GM19467 (cell line): ENCODE measurements around the gene NANOG.
"Not testable (repeated sequence)": the region's sequence is repeated elsewhere in the genome, so short reads cannot be mapped to it uniquely, and the experiment has no call there.

Experiments
- ATAC-seq: cut with Tn5 transposase; IDR thresholded peaks from one replicate; pipeline ENCODE4 v1.9.1; 2021; ENCODE audit warnings: mild to moderate bottlenecking, moderate library complexity; ENCODE audit not compliant: unreplicated experiment

The NANOG gene

GRCh38 chr12:7788884-7789528, at the start of gene NANOG:
Gene NANOG (plus strand): TSS chr12:7789402. CDS start chr12:7789615, 213 bp downstream.
- ATAC-seq: not testable (repeated sequence)

DNA sequence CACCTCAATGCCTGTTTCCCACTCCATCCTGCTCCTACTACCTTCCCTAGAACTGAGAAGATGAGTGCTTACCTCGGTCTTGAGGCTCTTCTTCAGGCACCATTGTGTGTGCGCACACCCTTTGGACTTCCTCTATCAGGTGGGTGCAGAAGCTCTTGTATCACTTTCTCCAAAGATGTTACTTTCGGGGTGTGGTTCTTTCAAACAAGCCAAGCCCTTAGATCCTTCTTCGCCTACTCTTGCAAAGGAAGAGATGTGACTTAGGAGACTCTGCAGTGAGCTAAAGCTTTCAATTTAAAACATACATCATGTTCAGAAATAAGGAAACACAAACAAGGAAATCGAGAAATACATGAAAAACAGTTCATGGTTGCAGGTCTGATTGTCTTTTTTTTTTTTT, 42.0 kb upstream of the NANOG start, which contains the start of gene CLEC4C:
CLEC4C (minus strand) TSS at position 130 of the 400 bp plus-strand sequence; CDS start at position 103, 27 bp downstream.
- no peak for ATAC-seq

DNA sequence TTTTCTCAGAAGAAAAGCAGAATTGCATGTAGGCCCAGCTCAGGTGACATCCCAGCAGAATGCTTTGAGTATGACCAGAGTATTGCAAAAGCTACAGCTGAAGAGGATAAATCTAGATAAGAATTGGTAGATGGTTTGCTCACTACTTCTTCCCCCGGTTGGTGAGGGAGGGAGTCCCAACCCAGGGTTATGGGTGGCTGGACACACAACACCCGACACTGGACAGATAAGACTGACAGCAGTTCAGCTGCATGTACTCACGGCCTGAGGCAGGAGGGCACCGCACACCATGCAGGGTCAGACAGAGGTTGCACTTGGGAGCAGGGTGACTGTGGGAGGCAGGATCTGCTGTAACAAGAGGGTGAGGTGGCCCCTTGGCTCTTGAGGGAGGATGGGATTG, 40.4 kb upstream of the NANOG start:
- ATAC-seq: no peak

- ATAC-seq: no peak
These were observed 39.8 kb upstream of the NANOG start for GRCh38 chr12:7749442-7749841.

GRCh38 chr12:7750350-7750749, 38.9 kb upstream of the NANOG start:
- no peak for ATAC-seq

GRCh38 chr12:7751394-7751793, 37.8 kb upstream of the NANOG start:
- ATAC-seq: no peak

GRCh38 chr12:7751941-7752922, 37.0 kb upstream of the NANOG start:
- ATAC-seq: not testable (repeated sequence)

GRCh38 chr12:7755668-7756067, 33.5 kb upstream of the NANOG start:
- ATAC-seq: not testable (repeated sequence)

GRCh38 chr12:7756993-7757392, 32.2 kb upstream of the NANOG start:
- ATAC-seq: no peak

GRCh38 chr12:7758766-7759140, 30.4 kb upstream of the NANOG start:
- no peak for ATAC-seq

GRCh38 chr12:7769999-7770398, 19.2 kb upstream of the NANOG start:
- ATAC-seq: no peak

DNA sequence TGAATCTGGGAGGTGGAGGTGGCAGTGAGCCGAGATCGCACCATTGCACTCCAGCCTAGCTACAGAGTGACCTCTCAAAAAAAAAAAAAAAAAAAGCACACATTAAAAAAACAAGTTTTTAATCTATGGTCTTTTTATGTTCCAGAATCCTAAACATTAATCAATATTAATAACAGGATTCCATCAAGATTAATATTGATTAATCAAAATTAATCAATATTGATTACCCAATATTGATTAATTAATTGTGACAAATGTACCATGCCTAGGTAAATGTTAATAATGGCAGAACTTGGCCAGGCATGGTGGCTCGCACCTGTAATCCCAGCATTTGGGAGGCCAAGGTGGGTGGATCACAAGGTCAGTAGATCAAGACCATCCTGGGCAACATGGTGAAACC, 7.9 kb upstream of the NANOG start:
- ATAC-seq: no peak

- ATAC-seq: no peak
These were observed 7.1 kb upstream of the NANOG start for GRCh38 chr12:7782055-7782454.

- ATAC-seq: not testable (repeated sequence)
These were observed 5.8 kb upstream of the NANOG start for GRCh38 chr12:7783433-7783832.

GRCh38 chr12:7784701-7785100, 4.5 kb upstream of the NANOG start:
- no peak for ATAC-seq

- ATAC-seq: no peak
These were observed 1.5 kb upstream of the NANOG start for GRCh38 chr12:7787574-7788293.

DNA sequence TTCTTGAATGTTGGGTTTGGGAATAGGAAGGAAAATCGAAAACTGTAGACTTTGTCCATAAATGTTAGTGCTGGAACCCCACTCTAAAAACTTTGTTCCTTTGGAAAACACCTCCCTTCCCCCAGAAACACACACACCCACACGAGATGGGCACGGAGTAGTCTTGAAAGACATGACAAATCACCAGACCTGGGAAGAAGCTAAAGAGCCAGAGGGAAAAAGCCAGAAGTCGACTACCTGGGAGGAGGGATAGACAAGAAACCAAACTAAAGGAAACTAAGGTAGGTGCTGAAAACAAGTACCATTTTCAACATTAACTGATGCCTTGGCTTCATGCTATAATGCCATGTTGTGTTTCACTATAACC, 925 bp upstream of the NANOG start:
- ATAC-seq: no peak

- ATAC-seq: no peak
These were observed 4.0 kb downstream of the NANOG start for GRCh38 chr12:7793211-7793610.

DNA sequence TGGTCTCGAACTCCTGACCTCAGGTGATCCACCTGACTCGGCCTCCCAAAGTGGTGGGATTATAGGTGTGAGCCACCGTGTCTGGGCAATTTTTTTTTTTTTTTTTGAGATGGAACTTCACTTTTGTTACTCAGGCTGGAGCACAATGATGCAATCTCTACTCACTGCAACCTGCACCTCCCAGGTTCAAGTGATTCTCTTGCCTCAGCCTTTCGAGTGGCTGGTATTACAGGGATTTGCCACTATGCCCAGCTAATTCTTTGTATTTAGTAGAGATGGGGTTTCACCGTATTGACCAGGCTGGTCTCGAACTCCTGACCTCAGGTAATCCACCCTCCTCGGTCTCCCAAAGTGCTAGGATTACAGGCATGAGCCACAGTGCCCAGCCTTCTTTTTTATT, 8.1 kb downstream of the NANOG start:
- ATAC-seq: not testable (repeated sequence)

GRCh38 chr12:7797698-7798398, 8.6 kb downstream of the NANOG start:
- ATAC-seq: no peak
